GM20000 (cell line): ENCODE results near the gene TUBA3E.
A peak's percentile ranks its signal among the peaks of the same experiment; 100 is the strongest.
"Not testable (repeated sequence)": the region's sequence is repeated elsewhere in the genome, so short reads cannot be mapped to it uniquely, and the experiment has no call there.

Experiments used
- DNase-seq: peaks from one replicate; pipeline ENCODE4 v3.0.0; 2012; ENCODE audit warnings: low spot score
- CTCF ChIP-seq: IDR thresholded peaks from 2 replicates; pipeline ENCODE4 v1.5.1; 2012; ENCODE audit warnings: mild to moderate bottlenecking, control low read depth; ENCODE audit errors: extremely low read depth, missing control alignments

Gene TUBA3E

GRCh38 chr2:130198343-130198742 lies at the start of gene TUBA3E:
Gene TUBA3E (minus strand): TSS chr2:130198439. CDS start chr2:130198360, 79 bp downstream.
- DNase-seq, result no peak
- TF ChIP-seq CTCF, result no peak

- no peak for DNase-seq
- no peak for TF ChIP-seq CTCF
These were observed 48.2 kb upstream of the TUBA3E start for GRCh38 chr2:130246430-130246829.

GRCh38 chr2:130245976-130246375 lies 47.7 kb upstream of the TUBA3E start:
- no peak for TF ChIP-seq CTCF
- no peak for DNase-seq

- TF ChIP-seq CTCF, result no peak
- DNase-seq, result no peak
These were observed 45.1 kb upstream of the TUBA3E start for GRCh38 chr2:130243359-130243758.

- no peak for DNase-seq
- no peak for TF ChIP-seq CTCF
These were observed 42.9 kb upstream of the TUBA3E start for GRCh38 chr2:130241041-130241707.

GRCh38 chr2:130239581-130239980 lies 41.3 kb upstream of the TUBA3E start:
- DNase-seq, result not testable (repeated sequence)

GRCh38 chr2:130233066-130233465 lies 34.8 kb upstream of the TUBA3E start:
- not testable (repeated sequence) for DNase-seq

GRCh38 chr2:130231656-130232055 lies 33.4 kb upstream of the TUBA3E start:
- DNase-seq, result no peak
- TF ChIP-seq CTCF, result no peak

GRCh38 chr2:130230907-130231306 lies 32.7 kb upstream of the TUBA3E start:
- DNase-seq, result not testable (repeated sequence)

GRCh38 chr2:130230376-130230775 lies 32.1 kb upstream of the TUBA3E start:
- not testable (repeated sequence) for DNase-seq

- peak; percentile 85 for DNase-seq
These were observed 30.9 kb upstream of the TUBA3E start for GRCh38 chr2:130229161-130229510.

- DNase-seq, result not testable (repeated sequence)
These were observed 30.4 kb upstream of the TUBA3E start for GRCh38 chr2:130228467-130229160.

- not testable (repeated sequence) for DNase-seq
These were observed 29.8 kb upstream of the TUBA3E start for GRCh38 chr2:130228005-130228404.
